Measurements from ENCODE around the gene RPS24. TPM values are rescaled to one million over a fixed set of nuclear protein-coding genes. Genes with fewer than 3 reads are reported as not detected.

Gene RPS24
- total and polyA plus RNA-seq, 2 experiments from 2014 or later, result 2,362 to 3,638 TPM

- H4K20me1 ChIP-seq (replicated peaks; ENCODE audit: insufficient read depth), result no peaks in the 10 kb centered on the region
- H3K9me2 ChIP-seq (ENCODE audit: insufficient read depth), result no peaks in the 10 kb centered on the region; the same call in 1 of the 2 replicates
- no peaks in the 10 kb centered on the region for H3F3A ChIP-seq (replicated peaks; ENCODE audit: low read depth)
- H3K27me3 ChIP-seq (ENCODE audit: insufficient read depth), result no peaks in the 10 kb centered on the region
- no peaks in the 10 kb centered on the region for H3K79me2 ChIP-seq (replicated peaks; ENCODE audit: insufficient read depth)
- no peak overlapping the region for H3K4me3 ChIP-seq
- no peaks in the 10 kb centered on the region for H3K36me3 ChIP-seq (ENCODE audit: insufficient read depth)
- no peak overlapping the region for H3K4me3 Mint-ChIP-seq
- peaks cover 9% of the 10 kb centered on the region for H3K4me1 Mint-ChIP-seq
- no peak for TF ChIP-seq NANOG (IDR thresholded peaks at IDR 0.05; ENCODE audit: borderline replicate concordance)
- no peak for TF ChIP-seq ZNF331 (CRISPR knock-in tag; IDR thresholded peaks at IDR 0.05; ENCODE audit: low read depth)
- TF ChIP-seq EZH2 (IDR thresholded peaks at IDR 0.05; ENCODE audit: low read depth, unreplicated experiment), result no peak
- TF ChIP-seq POLR2AphosphoS5 (IDR thresholded peaks at IDR 0.05; ENCODE audit: low read depth), result no peak
- TF ChIP-seq STAT1 (IDR thresholded peaks at IDR 0.05; ENCODE audit: unreplicated experiment), result no peak
- no peak for TF ChIP-seq CTCF (conservative IDR thresholded peaks at IDR 0.05; ENCODE audit: low read depth in 2 of 2)
- TF ChIP-seq CREB1 (CRISPR knock-in tag; IDR thresholded peaks at IDR 0.05; ENCODE audit: low read depth), result no peak
- no peak for TF ChIP-seq ETS1 (IDR thresholded peaks at IDR 0.05)
- TF ChIP-seq JUNB (IDR thresholded peaks at IDR 0.05; ENCODE audit: unreplicated experiment), result no peak
- TF ChIP-seq REST (IDR thresholded peaks at IDR 0.05; ENCODE audit: unreplicated experiment), result no peak
- TF ChIP-seq ZNF114 (CRISPR knock-in tag; IDR thresholded peaks at IDR 0.05), result no peak
- TF ChIP-seq ZNF462 (CRISPR knock-in tag; IDR thresholded peaks at IDR 0.05), result no peak
- no peak for TF ChIP-seq EZH2phosphoT487 (IDR thresholded peaks at IDR 0.05; ENCODE audit: unreplicated experiment)
- H2AFZ ChIP-seq, result no peak overlapping the region
- H3K4me2 ChIP-seq, result no peak overlapping the region
- H3K27ac Mint-ChIP-seq, result no peak overlapping the region
- no peak overlapping the region for H3K27ac ChIP-seq (ENCODE audit: low read depth)
- H3K9me3 Mint-ChIP-seq, result no peaks in the 10 kb centered on the region
- H3K27me3 Mint-ChIP-seq (ENCODE audit: insufficient read depth, low read depth, poor library complexity), result peaks cover 3% of the 10 kb centered on the region
- H3K36me3 Mint-ChIP-seq (ENCODE audit: low read depth), result no peaks in the 10 kb centered on the region
- no peaks in the 10 kb centered on the region for H3K4me1 ChIP-seq (ENCODE audit: insufficient read depth)
- DNase-seq (ENCODE audit: low spot score) (no peak), ATAC-seq (no peak)
These were observed 28.6 kb downstream of the RPS24 start for GRCh38 chr10:78062296-78062695.
